Mucosa of descending colon (tissue), 3 donors: Measurements from ENCODE around the gene PPP1R9A. TPM values are rescaled to one million over a fixed set of nuclear protein-coding genes. Genes with fewer than 3 reads are reported as not detected.
A peak's percentile ranks its signal among the peaks of the same experiment; 100 is the strongest.

Source experiments
- ATAC-seq: fragments of 200-7000 bp; cut with Tn5 transposase; one replicate; pipeline ENCODE4 v1.9.1; 2020; ENCODE audit warnings: mild to moderate bottlenecking, moderate library complexity
- DNase-seq, 3 donors: peaks; one replicate each; pipeline ENCODE4 v3.0.0-alpha.2; 2020
- H3K36me3 ChIP-seq: fragments of 200-600 bp; one replicate; pipeline ENCODE4 v1.8.0; 2021; ENCODE audit warnings: low read depth, mild to moderate bottlenecking
- H3K4me1 ChIP-seq: fragments of 200-600 bp; one replicate; pipeline ENCODE4 v1.8.0; 2021; ENCODE audit warnings: low read depth, mild to moderate bottlenecking
- H3K4me3 ChIP-seq: fragments of 200-600 bp; one replicate; pipeline ENCODE4 v1.8.0; 2021; ENCODE audit warnings: mild to moderate bottlenecking
- H3K9me3 ChIP-seq: fragments of 200-600 bp; one replicate; pipeline ENCODE4 v1.8.0; 2021; ENCODE audit warnings: mild to moderate bottlenecking
- CTCF ChIP-seq: fragments of 200-600 bp; IDR thresholded peaks from one replicate; pipeline ENCODE4 v1.8.0; 2022; ENCODE audit warnings: antibody characterized with exemption, mild to moderate bottlenecking
- intact Hi-C, 2 donors: fragments of 100-400 bp; cut with DNase I in 1 of 2; cut with micrococcal nuclease in 1 of 2; formaldehyde crosslinking; loops; one replicate each; pipeline versions ENCODE4 v1.11.0 to v1.11.1; 2022; cut with DNase I, micrococcal nuclease
- total RNA-seq, 3 donors: library from RNA; stranded (reverse); fragmentation: NEBNext Ultra II Directional in 2 of 3; extraction: Animal tissue kit (Norgen Biotek cat#: 25700) in 2 of 3; gene quantifications; one replicate each; pipeline versions ENCODE4 v1.2.1 to v1.2.4, GENCODE V29; 2021 to 2023
- donor health status: DM: no; HTN: no; CAD: no; lungs with moderate emphysema.
- donor health status: DM: no; HTN: no; CAD: no.
- donor health status: DM: no; HTN: yes; CAD: no.

The PPP1R9A gene
- total RNA-seq, 3 donors from 2014 or later, result 17.8 to 48.9 (median 30.8) TPM

- ATAC-seq (no peak), DNase-seq (no peak)
- H3K4me1 ChIP-seq, result no peaks in the 10 kb centered on the region
- no peaks in the 10 kb centered on the region for H3K36me3 ChIP-seq
- H3K4me3 ChIP-seq, result no peak overlapping the region
- no peak for TF ChIP-seq CTCF
- intact Hi-C loops, result no loop called here
- no peaks in the 10 kb centered on the region for H3K9me3 ChIP-seq
These were observed 420.0 kb downstream of the PPP1R9A start for GRCh38 chr7:95327356-95327755.

DNA sequence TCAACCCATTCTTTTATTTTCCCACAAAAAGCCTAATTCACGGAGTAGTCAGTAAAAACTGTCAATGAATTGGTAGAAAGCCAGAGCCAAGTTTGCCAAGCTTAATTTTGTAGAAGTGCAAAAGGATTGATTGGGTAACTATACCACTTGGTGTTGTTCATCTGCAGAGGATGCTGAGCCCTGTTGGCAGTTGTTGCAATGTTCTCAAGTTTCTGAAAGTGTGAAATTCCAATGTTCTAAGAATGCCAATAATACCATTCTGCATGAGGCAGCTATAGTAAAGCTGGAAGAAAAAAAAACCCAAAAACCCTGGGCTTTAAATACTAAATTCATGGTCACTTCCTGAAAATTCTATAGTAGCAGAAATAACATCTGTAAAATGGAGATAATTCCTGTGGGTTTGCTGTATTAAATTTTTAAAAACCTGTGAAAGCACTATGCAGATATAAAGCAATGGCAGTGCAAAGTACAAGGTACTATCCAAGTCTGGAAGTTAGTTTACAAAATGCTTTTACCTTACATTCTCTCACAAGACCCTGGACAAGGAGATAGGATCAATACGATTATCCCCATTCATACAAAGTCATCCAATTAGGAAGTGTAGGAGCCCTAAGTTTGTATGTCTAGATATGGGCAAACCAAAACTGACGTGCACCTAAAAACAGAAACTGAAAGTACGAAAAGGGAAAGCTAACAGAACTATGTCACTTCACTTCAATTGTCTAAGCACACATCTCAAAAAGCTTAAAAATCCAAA, 423.0 kb downstream of the PPP1R9A start:
- Histone ChIP-seq H3K4me1 (no peaks in the 10 kb centered on the region), H3K4me3 (no peak overlapping the region), H3K36me3 (no peaks in the 10 kb centered on the region), H3K9me3 (no peaks in the 10 kb centered on the region)
- DNase-seq (no peak), ATAC-seq (peak; percentile 55)
- intact Hi-C loops, result no loop called here
- TF ChIP-seq CTCF, result no peak

- H3K4me1 ChIP-seq, result no peaks in the 10 kb centered on the region
- H3K36me3 ChIP-seq, result no peaks in the 10 kb centered on the region
- H3K4me3 ChIP-seq, result no peak overlapping the region
- DNase-seq, result no peak
- intact Hi-C loops, result no loop called here
- no peak for ATAC-seq
- TF ChIP-seq CTCF, result no peak
- H3K9me3 ChIP-seq, result no peaks in the 10 kb centered on the region
These were observed 423.6 kb downstream of the PPP1R9A start for GRCh38 chr7:95330961-95331337.

GRCh38 chr7:95334447-95334846, 427.1 kb downstream of the PPP1R9A start:
- no peak for ATAC-seq
- no peaks in the 10 kb centered on the region for H3K4me1 ChIP-seq
- H3K36me3 ChIP-seq, result no peaks in the 10 kb centered on the region
- no peaks in the 10 kb centered on the region for H3K9me3 ChIP-seq
- no peak overlapping the region for H3K4me3 ChIP-seq
- no peak for TF ChIP-seq CTCF
- no peak for DNase-seq
- intact Hi-C loops, result no loop called here

DNA sequence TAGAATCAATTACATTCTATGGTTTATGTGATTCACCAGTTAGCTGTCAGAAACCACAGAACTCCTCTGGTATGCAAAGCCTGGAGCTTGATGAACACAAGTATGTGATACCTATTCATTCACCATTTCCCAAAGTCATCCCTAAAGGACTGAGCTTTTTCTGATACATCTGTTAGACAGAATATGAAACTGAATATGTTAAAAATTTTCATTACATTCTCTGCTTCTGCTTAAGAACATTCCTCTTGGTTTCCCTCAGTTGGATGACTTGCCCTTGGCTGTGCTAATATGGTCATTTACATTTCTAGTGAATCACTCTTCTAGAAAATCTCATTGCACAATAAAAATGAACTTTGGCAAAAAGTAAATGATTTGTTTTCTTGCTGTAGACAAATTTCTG, 427.7 kb downstream of the PPP1R9A start:
- Histone ChIP-seq H3K9me3 (no peaks in the 10 kb centered on the region), H3K4me3 (no peak overlapping the region), H3K36me3 (no peaks in the 10 kb centered on the region), H3K4me1 (no peaks in the 10 kb centered on the region)
- DNase-seq (no peak), ATAC-seq (no peak)
- intact Hi-C loops, result no loop called here
- TF ChIP-seq CTCF, result no peak

DNA sequence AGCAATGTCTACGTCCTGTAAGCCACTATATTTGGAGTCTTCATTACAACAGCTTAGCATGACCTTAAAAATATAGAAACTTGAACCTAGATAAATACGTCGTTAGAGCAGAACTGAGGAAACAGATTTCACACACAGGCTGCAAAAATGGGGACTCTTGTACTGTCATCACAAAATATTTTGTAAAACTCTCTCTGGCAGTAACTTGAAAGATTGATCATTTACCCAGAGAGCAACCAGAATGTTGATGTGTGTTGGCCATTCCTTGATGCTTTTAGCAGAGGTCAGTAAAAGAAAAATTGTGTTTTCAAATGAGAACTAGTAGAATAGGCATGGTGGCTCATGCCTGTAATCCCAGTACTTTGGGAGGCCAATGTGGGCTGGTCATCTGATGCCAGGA, 431.4 kb downstream of the PPP1R9A start:
- H3K9me3 ChIP-seq, result no peaks in the 10 kb centered on the region
- DNase-seq, result no peak
- intact Hi-C loops, result no loop called here
- no peak for TF ChIP-seq CTCF
- no peak overlapping the region for H3K4me3 ChIP-seq
- H3K36me3 ChIP-seq, result no peaks in the 10 kb centered on the region
- no peaks in the 10 kb centered on the region for H3K4me1 ChIP-seq
- no peak for ATAC-seq
